ENCODE measurements around the gene DTX4. TPM values are rescaled to one million over a fixed set of nuclear protein-coding genes. Genes with fewer than 3 reads are reported as not detected.

DTX4 gene
- total RNA-seq, 1 experiment from 2014 or later, result 96.7 TPM

DNA sequence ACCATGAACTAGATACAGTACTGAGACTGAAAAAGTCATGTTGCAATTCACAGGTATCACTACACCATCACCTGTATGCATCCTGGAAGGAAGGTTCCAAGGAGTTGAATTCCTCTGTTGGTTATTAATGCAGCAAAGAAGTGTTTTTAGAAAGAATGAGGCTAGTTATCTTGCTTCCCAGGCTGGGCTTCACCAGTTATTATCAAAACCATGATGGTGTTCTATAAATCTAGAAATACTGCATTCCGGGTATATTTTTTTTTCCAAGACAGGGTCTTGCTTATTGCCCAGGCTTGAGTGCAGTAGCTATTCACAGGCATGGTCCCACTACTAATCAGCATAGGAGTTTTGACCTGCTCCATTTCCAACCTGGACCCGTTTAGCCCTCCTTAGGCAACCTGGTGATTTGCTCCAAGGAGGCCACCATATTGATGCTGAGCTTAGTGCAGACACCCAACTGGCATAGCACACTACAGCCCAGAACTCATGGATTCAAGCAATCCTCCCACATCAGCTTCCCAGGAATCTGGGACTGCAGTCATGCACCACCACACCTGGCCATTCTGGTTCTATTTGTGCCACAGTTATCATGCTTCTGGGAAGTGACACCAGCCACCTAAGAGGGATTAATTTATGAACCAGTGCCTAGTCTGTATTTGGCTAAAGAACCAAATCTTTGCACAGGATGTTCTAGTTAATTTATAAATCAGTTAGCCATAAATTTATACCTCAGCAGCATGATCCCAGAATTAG lies 42.4 kb downstream of the DTX4 start:
- ChIA-PET CTCF (no interaction called here), POLR2A (no interaction called here)
- no peaks in the 10 kb centered on the region for H3K27me3 ChIP-seq (replicated peaks; ENCODE audit: control insufficient read depth, insufficient read depth, low read length)
- TF ChIP-seq, protein P1, sequence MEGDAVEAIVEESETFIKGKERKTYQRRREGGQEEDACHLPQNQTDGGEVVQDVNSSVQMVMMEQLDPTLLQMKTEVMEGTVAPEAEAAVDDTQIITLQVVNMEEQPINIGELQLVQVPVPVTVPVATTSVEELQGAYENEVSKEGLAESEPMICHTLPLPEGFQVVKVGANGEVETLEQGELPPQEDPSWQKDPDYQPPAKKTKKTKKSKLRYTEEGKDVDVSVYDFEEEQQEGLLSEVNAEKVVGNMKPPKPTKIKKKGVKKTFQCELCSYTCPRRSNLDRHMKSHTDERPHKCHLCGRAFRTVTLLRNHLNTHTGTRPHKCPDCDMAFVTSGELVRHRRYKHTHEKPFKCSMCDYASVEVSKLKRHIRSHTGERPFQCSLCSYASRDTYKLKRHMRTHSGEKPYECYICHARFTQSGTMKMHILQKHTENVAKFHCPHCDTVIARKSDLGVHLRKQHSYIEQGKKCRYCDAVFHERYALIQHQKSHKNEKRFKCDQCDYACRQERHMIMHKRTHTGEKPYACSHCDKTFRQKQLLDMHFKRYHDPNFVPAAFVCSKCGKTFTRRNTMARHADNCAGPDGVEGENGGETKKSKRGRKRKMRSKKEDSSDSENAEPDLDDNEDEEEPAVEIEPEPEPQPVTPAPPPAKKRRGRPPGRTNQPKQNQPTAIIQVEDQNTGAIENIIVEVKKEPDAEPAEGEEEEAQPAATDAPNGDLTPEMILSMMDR (IDR thresholded peaks at IDR 0.05; ENCODE audit: insufficient read depth in 1 of 2, low read depth in 1 of 2, low read length in 1 of 2, severe bottlenecking in 1 of 2, unreplicated experiment in 1 of 2), result no peak
- H3K4me3 Mint-ChIP-seq (ENCODE audit: unreplicated experiment), result no peak overlapping the region
- no peaks in the 10 kb centered on the region for H3K27me3 Mint-ChIP-seq (ENCODE audit: insufficient read depth, unreplicated experiment)
- no peaks in the 10 kb centered on the region for H3K4me1 Mint-ChIP-seq (ENCODE audit: low read depth, unreplicated experiment)
- no peaks in the 10 kb centered on the region for H3K4me1 ChIP-seq
- no peak overlapping the region for H3K4me3 ChIP-seq (ENCODE audit: low read depth, low read length)
- no peaks in the 10 kb centered on the region for H3K36me3 ChIP-seq (ENCODE audit: control insufficient read depth, insufficient read depth, low read length)
- DNase-seq, result no peak
- H3K36me3 Mint-ChIP-seq (ENCODE audit: insufficient read depth, unreplicated experiment), result peaks cover 8% of the 10 kb centered on the region
- no TSS peak for BruUV-seq (replicated peaks)
- no peaks in the 10 kb centered on the region for H3K9me3 ChIP-seq
- no peak overlapping the region for H3K27ac Mint-ChIP-seq (ENCODE audit: unreplicated experiment)
- intact Hi-C loops (cut with micrococcal nuclease; ENCODE audit: unreplicated experiment), result no loop called here
- no peaks in the 10 kb centered on the region for H3K9me3 Mint-ChIP-seq (ENCODE audit: unreplicated experiment)

DNA sequence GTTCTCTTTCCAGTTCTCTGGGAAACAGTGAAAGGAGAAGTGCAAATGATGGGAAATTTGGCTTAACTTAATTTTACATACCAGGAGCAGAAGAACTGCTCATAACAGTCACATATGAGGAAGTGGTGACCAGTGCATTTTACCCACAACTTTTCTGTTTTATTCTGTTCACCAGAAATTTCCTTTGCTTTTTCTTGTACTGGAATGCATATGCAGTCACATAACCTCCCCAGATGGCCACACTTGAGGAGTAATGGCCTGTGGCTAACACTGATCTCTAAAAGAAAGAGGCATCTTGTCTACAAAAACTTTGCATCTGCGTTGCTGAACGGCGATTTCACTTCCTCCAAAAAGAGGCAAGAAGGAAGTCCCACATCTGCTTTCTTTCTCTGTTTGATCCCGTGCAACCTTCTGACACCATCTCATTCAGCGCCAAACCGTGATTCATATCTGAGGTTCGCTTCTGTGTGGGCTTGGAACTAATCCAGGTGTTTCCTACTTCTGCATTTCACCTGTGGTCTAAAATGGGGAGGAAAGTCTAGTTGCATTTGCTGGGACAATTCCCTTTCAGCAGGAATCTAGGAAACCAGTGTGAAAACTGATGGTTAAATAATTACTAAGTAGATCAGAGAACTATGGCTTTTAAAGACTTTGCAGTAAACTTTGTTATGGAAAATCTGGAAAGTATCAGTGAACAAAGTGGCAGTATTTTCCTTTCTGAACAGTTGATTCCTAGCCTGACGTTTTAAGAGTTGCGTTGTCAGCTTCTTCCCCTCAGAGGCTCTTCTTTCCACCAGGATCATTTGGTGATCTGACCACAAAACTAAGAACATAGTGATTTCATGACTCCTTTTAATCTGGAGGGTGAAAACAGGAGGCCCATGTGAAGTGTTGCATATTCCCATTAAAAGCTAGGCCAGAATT lies 45.0 kb downstream of the DTX4 start:
- no peak overlapping the region for H3K27ac Mint-ChIP-seq (ENCODE audit: unreplicated experiment)
- no peaks in the 10 kb centered on the region for H3K4me1 ChIP-seq
- DNase-seq, result no peak
- intact Hi-C loops (cut with micrococcal nuclease; ENCODE audit: unreplicated experiment), result no loop called here
- no TSS peak for BruUV-seq (replicated peaks)
- H3K27me3 ChIP-seq (replicated peaks; ENCODE audit: control insufficient read depth, insufficient read depth, low read length), result no peaks in the 10 kb centered on the region
- H3K36me3 Mint-ChIP-seq (ENCODE audit: insufficient read depth, unreplicated experiment), result no peaks in the 10 kb centered on the region
- TF ChIP-seq, protein P1 (IDR thresholded peaks at IDR 0.05; ENCODE audit: insufficient read depth in 1 of 2, low read depth in 1 of 2, low read length in 1 of 2, severe bottlenecking in 1 of 2, unreplicated experiment in 1 of 2), result no peak
- H3K4me3 Mint-ChIP-seq (ENCODE audit: unreplicated experiment), result no peak overlapping the region
- H3K4me3 ChIP-seq (ENCODE audit: low read depth, low read length), result no peak overlapping the region
- CTCF ChIA-PET, result no interaction called here
- H3K36me3 ChIP-seq (ENCODE audit: control insufficient read depth, insufficient read depth, low read length), result no peaks in the 10 kb centered on the region
- POLR2A ChIA-PET, result no interaction called here
- peaks cover 4% of the 10 kb centered on the region for H3K27me3 Mint-ChIP-seq (ENCODE audit: insufficient read depth, unreplicated experiment)
- no peaks in the 10 kb centered on the region for H3K9me3 ChIP-seq
- H3K4me1 Mint-ChIP-seq (ENCODE audit: low read depth, unreplicated experiment), result no peaks in the 10 kb centered on the region
- no peaks in the 10 kb centered on the region for H3K9me3 Mint-ChIP-seq (ENCODE audit: unreplicated experiment)

DNA sequence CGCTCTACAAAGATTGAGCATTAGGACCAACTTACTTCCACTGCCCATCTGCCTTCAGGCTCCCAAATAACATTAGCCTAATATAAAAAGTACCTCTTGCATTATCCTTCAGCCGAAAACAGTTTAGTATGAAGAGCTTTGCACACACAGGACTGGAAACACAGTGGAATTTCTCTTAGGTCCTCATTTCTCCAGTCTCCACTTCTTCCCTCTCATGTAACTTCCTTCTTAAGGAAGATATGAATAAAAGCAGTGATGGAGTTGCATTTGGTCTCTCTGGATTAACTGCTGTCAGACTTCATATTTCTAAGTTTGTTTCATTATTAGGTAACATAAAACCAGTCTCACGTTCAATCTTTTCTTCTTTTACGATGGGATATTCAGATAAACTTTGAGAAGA lies 46.4 kb downstream of the DTX4 start:
- Histone ChIP-seq H3K4me3 (ENCODE audit: low read depth, low read length) (no peak overlapping the region), H3K27me3 (replicated peaks; ENCODE audit: control insufficient read depth, insufficient read depth, low read length) (no peaks in the 10 kb centered on the region), H3K36me3 (ENCODE audit: control insufficient read depth, insufficient read depth, low read length) (no peaks in the 10 kb centered on the region), H3K9me3 (no peaks in the 10 kb centered on the region), H3K4me1 (no peaks in the 10 kb centered on the region)
- H3K9me3 Mint-ChIP-seq (ENCODE audit: unreplicated experiment), result no peaks in the 10 kb centered on the region
- intact Hi-C loops (cut with micrococcal nuclease; ENCODE audit: unreplicated experiment), result no loop called here
- CTCF ChIA-PET, result no interaction called here
- no peaks in the 10 kb centered on the region for H3K36me3 Mint-ChIP-seq (ENCODE audit: insufficient read depth, unreplicated experiment)
- no peak overlapping the region for H3K4me3 Mint-ChIP-seq (ENCODE audit: unreplicated experiment)
- no peak for DNase-seq
- H3K4me1 Mint-ChIP-seq (ENCODE audit: low read depth, unreplicated experiment), result no peaks in the 10 kb centered on the region
- H3K27ac Mint-ChIP-seq (ENCODE audit: unreplicated experiment), result no peak overlapping the region
- TF ChIP-seq, protein P1 (IDR thresholded peaks at IDR 0.05; ENCODE audit: insufficient read depth in 1 of 2, low read depth in 1 of 2, low read length in 1 of 2, severe bottlenecking in 1 of 2, unreplicated experiment in 1 of 2), result no peak
- BruUV-seq (replicated peaks), result no TSS peak
- H3K27me3 Mint-ChIP-seq (ENCODE audit: insufficient read depth, unreplicated experiment), result peaks cover 4% of the 10 kb centered on the region
- POLR2A ChIA-PET, result no interaction called here

Data from Caco-2 (cell line).